B cell (primary cell): ENCODE measurements around the gene ALKBH7. TPM values are rescaled to one million over a fixed set of nuclear protein-coding genes. Genes with fewer than 3 reads are reported as not detected.

Experiments
- ATAC-seq: fragments of 200-7000 bp; cut with Tn5 transposase; one replicate; pipeline ENCODE4 v1.10.0; 2021; ENCODE audit warnings: low read depth, mild to moderate bottlenecking, moderate number of reproducible peaks, moderate library complexity
- CTCF ChIA-PET: fragments of 350-600 bp; sonication (Branson Sonifier 250); formaldehyde crosslinking; loops from one replicate; lab custom pipeline; 2021; ENCODE audit warnings: antibody characterized with exemption, inconsistent platforms; lab: Charles Lee
- POLR2A ChIA-PET: fragments of 350-600 bp; sonication (Branson Sonifier 250); formaldehyde crosslinking; loops from one replicate; lab custom pipeline; 2021; ENCODE audit warnings: antibody characterized with exemption; lab: Charles Lee
- DNase-seq: peaks from one replicate; pipeline ENCODE4 v3.0.0; 2013
- H2AFZ ChIP-seq: 2 replicates; pipeline ENCODE4 v1.6.1; 2012; ENCODE audit warnings: mild to moderate bottlenecking, low read depth, low read length; ENCODE audit not compliant: insufficient read depth, poor library complexity, severe bottlenecking
- H3K27ac ChIP-seq, 2 donors: 1 replicate in 1 of 2; 2 replicates in 1 of 2; pipeline ENCODE4 v1.5.1; 2012 to 2013; ENCODE audit warnings: low read length in 2 of 2, mild to moderate bottlenecking in 2 of 2, moderate library complexity in 1 of 2
- H3K27me3 ChIP-seq, 4 experiments: fragments of 200-600 bp in 1 of 4; sonication (generic) in 1 of 4; replicated peaks in 1 of 4; 1 replicate in 2 of 4; 2 replicates in 2 of 4; pipeline versions ENCODE4 v1.6.1 to v1.7.0; 2013 to 2016; ENCODE audit warnings: low read length in 3 of 4, mild to moderate bottlenecking in 2 of 4, mixed read lengths in 1 of 4, moderate library complexity in 1 of 4; ENCODE audit not compliant: insufficient read depth in 4 of 4, control insufficient read depth in 3 of 4; ENCODE audit errors: control extremely low read depth in 1 of 4
- H3K36me3 ChIP-seq, 2 experiments: replicated peaks in 1 of 2; 1 replicate in 1 of 2; 2 replicates in 1 of 2; pipeline versions ENCODE4 v1.6.1 to v1.7.1; 2013; ENCODE audit warnings: low read length in 1 of 2; ENCODE audit not compliant: insufficient read depth in 2 of 2, control insufficient read depth in 1 of 2; ENCODE audit errors: control extremely low read depth in 1 of 2, extremely low read depth in 1 of 2
- H3K4me1 ChIP-seq, 2 donors: fragments of 200-600 bp in 1 of 2; sonication (generic) in 1 of 2; 1 replicate in 1 of 2; 2 replicates in 1 of 2; pipeline versions ENCODE4 v1.5.1 to v1.6.1; 2013 to 2017; ENCODE audit warnings: low read length in 2 of 2; ENCODE audit not compliant: control insufficient read depth in 2 of 2, insufficient read depth in 2 of 2
- H3K4me2 ChIP-seq: replicated peaks from 2 replicates; pipeline ENCODE3; 2012; ENCODE audit warnings: mild to moderate bottlenecking, low read depth, low read length; ENCODE audit not compliant: poor library complexity, severe bottlenecking
- H3K4me3 ChIP-seq, 5 experiments: fragments of 200-600 bp in 1 of 5; sonication (generic) in 1 of 5; 1 replicate in 3 of 5; 2 replicates in 2 of 5; pipeline versions ENCODE4 v1.5.1 to v1.7.0; 2011 to 2016; ENCODE audit warnings: low read length in 4 of 5, mild to moderate bottlenecking in 4 of 5, low read depth in 2 of 5, control low read depth in 1 of 5, moderate library complexity in 1 of 5; ENCODE audit not compliant: insufficient read depth in 1 of 5; ENCODE audit errors: control extremely low read depth in 1 of 5, extremely low read depth in 1 of 5
- H3K79me2 ChIP-seq: fragments of 200-600 bp; sonication (generic); one replicate; pipeline ENCODE4 v1.6.0; 2016; ENCODE audit warnings: low read length; ENCODE audit not compliant: control insufficient read depth, insufficient read depth
- H3K9ac ChIP-seq: fragments of 200-600 bp; sonication (generic); 2 replicates; pipeline ENCODE4 v1.6.1; 2017; ENCODE audit warnings: mild to moderate bottlenecking, low read length, moderate library complexity
- H3K9me3 ChIP-seq, 3 donors: one replicate each; pipeline versions ENCODE4 v1.6.1 to v1.7.1; 2013; ENCODE audit warnings: low read length in 2 of 3; ENCODE audit not compliant: control insufficient read depth in 2 of 3, insufficient read depth in 1 of 3; ENCODE audit errors: control extremely low read depth in 1 of 3
- H4K20me1 ChIP-seq: 2 replicates; pipeline ENCODE4 v1.6.0; 2012; ENCODE audit warnings: mild to moderate bottlenecking, low read length; ENCODE audit not compliant: insufficient read depth, control insufficient read depth, poor library complexity, severe bottlenecking
- H3K27ac Mint-ChIP-seq: one replicate; pipeline ENCODE4 v1.8.0; 2021; ENCODE audit warnings: mixed read lengths
- H3K27me3 Mint-ChIP-seq: one replicate; pipeline ENCODE4 v1.8.0; 2021; ENCODE audit warnings: mixed read lengths
- H3K4me1 Mint-ChIP-seq: one replicate; pipeline ENCODE4 v1.8.0; 2021; ENCODE audit warnings: mixed read lengths
- H3K4me3 Mint-ChIP-seq: one replicate; pipeline ENCODE4 v1.8.0; 2021; ENCODE audit warnings: mixed read lengths
- H3K9me3 Mint-ChIP-seq: one replicate; pipeline ENCODE4 v1.8.0; 2022; ENCODE audit warnings: mixed read lengths; ENCODE audit not compliant: insufficient read depth
- EZH2 ChIP-seq: IDR thresholded peaks from 2 replicates; pipeline ENCODE4 v1.6.1; 2012; ENCODE audit warnings: borderline replicate concordance, low read depth, mild to moderate bottlenecking, moderate library complexity, low read length; ENCODE audit not compliant: insufficient read depth, poor library complexity, severe bottlenecking
- WGBS: methylation state at CpG from one replicate; pipeline ENCODE4 v1.1.5; 2013; ENCODE audit warnings: missing lambda C conversion rate; ENCODE audit not compliant: insufficient coverage; 5-methylcytosine and 5-hydroxymethylcytosine counted together
- intact Hi-C: fragments of 100-400 bp; cut with micrococcal nuclease; formaldehyde crosslinking; loops from one replicate; pipeline ENCODE4 v1.10.0; 2022
- polyA plus RNA-seq: library from polyadenylated mRNA; depleted of rRNA; stranded (reverse); fragments of >200 nt; gene quantifications from 2 replicates; pipeline ENCODE4 v1.2.3, GENCODE V29; 2012
- total RNA-seq, 2 donors: library from RNA; stranded (reverse); fragments of 120-200 nt in 1 of 2; gene quantifications; 1 replicate in 1 of 2; 2 replicates in 1 of 2; pipeline versions ENCODE4 v1.2.3 to v1.2.4, GENCODE V29; 2013 to 2022
- TF ChIP-seq, protein P1 (sequence below): fragments of 200-600 bp; IDR thresholded peaks from one replicate; pipeline ENCODE4 v1.8.0; 2022; ENCODE audit warnings: antibody characterized with exemption, mild to moderate bottlenecking

Gene ALKBH7
- total and polyA plus RNA-seq, 2 donors (not counting 1 experiment from before 2014, with no cell fraction given): 36.4 to 67.0 TPM

DNA sequence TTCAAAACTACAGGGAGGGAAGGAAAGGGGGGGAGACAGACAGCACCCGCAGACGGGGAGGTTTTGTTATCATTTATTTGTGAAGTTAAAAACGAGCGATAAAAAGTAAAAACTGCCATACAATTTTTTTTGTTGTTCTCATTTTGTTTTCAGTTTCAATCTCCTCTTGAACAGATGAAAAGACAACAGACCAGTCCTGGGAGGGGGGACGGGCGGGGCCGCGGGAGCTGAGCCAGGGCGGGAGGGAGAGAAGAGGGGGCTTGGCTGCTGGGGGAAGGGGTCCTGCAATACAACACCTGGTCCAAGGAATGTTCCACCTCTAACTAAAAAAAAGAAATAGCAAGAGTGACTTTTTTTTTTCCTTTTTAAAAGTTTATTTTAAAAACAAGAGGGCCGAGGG is 40.7 kb downstream of the ALKBH7 start:
- H4K20me1 ChIP-seq: peaks cover 44% of the 10 kb centered on the region
- intact Hi-C loops: no loop called here
- ChIA-PET POLR2A (no interaction called here), CTCF (no interaction called here)
- H3K9ac ChIP-seq: no peak overlapping the region
- no peaks in the 10 kb centered on the region for H3K4me1 Mint-ChIP-seq
- no peaks in the 10 kb centered on the region for H3K9me3 Mint-ChIP-seq
- no peaks in the 10 kb centered on the region for H3K9me3 ChIP-seq
- no peak overlapping the region for H3K4me3 Mint-ChIP-seq
- TF ChIP-seq EZH2: no peak
- TF ChIP-seq, protein P1, sequence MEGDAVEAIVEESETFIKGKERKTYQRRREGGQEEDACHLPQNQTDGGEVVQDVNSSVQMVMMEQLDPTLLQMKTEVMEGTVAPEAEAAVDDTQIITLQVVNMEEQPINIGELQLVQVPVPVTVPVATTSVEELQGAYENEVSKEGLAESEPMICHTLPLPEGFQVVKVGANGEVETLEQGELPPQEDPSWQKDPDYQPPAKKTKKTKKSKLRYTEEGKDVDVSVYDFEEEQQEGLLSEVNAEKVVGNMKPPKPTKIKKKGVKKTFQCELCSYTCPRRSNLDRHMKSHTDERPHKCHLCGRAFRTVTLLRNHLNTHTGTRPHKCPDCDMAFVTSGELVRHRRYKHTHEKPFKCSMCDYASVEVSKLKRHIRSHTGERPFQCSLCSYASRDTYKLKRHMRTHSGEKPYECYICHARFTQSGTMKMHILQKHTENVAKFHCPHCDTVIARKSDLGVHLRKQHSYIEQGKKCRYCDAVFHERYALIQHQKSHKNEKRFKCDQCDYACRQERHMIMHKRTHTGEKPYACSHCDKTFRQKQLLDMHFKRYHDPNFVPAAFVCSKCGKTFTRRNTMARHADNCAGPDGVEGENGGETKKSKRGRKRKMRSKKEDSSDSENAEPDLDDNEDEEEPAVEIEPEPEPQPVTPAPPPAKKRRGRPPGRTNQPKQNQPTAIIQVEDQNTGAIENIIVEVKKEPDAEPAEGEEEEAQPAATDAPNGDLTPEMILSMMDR: no peak
- no peaks in the 10 kb centered on the region for H3K27me3 ChIP-seq
- no CpG with 5 or more reads among the region's 10 CpGs for WGBS
- H3K4me1 ChIP-seq: no peaks in the 10 kb centered on the region
- peaks cover 0 to 42% of the 10 kb centered on the region in 2 experiments for H3K36me3 ChIP-seq
- no peaks in the 10 kb centered on the region for H3K27me3 Mint-ChIP-seq
- no peak overlapping the region for H3K4me2 ChIP-seq
- no peaks in the 10 kb centered on the region for H3K79me2 ChIP-seq
- no peak overlapping the region for H3K27ac Mint-ChIP-seq
- ATAC-seq: no peak
- no peak overlapping the region for H3K27ac ChIP-seq
- H2AFZ ChIP-seq: no peak overlapping the region
- H3K4me3 ChIP-seq: no peak overlapping the region
- no peak for DNase-seq

DNA sequence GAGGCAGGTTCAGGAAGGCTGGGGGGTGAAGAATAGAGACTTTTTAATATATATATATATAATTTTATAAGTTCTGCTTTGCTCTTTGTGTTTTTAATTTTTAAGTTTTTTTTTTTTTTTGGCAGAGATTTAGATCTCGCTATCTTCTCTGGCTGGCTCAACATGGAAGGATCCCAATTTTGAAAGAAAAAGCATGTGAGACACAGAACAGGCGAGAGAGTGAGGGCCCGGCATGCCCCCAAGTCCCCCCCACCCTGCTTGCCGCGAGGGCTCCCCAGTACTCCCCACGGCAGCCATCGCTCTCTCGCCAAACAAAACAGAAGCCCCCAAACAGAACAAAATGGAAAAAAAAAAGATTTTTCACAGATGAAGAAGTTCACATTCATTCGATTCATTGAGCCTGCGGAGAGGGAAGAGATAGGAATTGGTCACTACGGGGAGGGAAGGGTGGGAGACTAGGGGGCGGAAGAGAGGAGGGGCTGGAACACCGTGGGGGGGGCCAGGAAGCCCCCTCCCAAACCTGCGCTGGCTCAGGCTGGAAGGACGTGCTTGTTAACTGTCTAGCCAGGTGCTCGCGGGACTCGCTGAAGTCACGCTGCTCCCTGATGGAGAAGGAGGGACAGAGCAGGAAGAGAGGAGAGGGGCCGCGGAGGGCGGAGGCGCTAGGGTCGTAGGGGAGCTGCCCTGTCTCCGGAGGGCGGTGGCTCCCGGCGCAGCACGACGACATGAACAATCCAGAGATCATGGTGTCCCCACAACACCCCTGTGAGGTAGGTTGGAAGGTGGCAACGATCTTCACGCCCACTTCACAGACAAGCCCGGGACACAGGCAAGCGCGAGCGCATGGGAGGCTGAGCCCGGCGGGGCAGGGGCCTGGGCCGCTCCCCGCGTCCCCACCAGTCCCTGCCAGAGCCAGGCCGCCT is 41.4 kb downstream of the ALKBH7 start:
- Mint-ChIP-seq H3K4me3 (no peak overlapping the region), H3K27me3 (no peaks in the 10 kb centered on the region), H3K9me3 (no peaks in the 10 kb centered on the region), H3K27ac (no peak overlapping the region), H3K4me1 (no peaks in the 10 kb centered on the region)
- H3K27me3 ChIP-seq: no peaks in the 10 kb centered on the region
- H3K36me3 ChIP-seq: peaks cover 0 to 49% of the 10 kb centered on the region in 2 experiments
- H3K9ac ChIP-seq: no peak overlapping the region
- H4K20me1 ChIP-seq: peaks cover 51% of the 10 kb centered on the region
- no peaks in the 10 kb centered on the region for H3K79me2 ChIP-seq
- ChIA-PET CTCF (no interaction called here), POLR2A (no interaction called here)
- H3K4me1 ChIP-seq: no peaks in the 10 kb centered on the region
- no peaks in the 10 kb centered on the region for H3K9me3 ChIP-seq
- H3K4me2 ChIP-seq: no peak overlapping the region
- intact Hi-C loops: no loop called here
- H3K4me3 ChIP-seq: no peak overlapping the region
- ATAC-seq (no peak), DNase-seq (peak; percentile 15)
- TF ChIP-seq EZH2: no peak
- TF ChIP-seq, protein P1: no peak
- no peak overlapping the region for H3K27ac ChIP-seq
- WGBS: 95% methylated on average over 28 of the region's 42 CpGs
- H2AFZ ChIP-seq: no peak overlapping the region
